Ectodermal cell (in vitro differentiated cells): ENCODE data around the gene CASP10.

Source experiments
- H3K27ac ChIP-seq: 2 replicates; pipeline ENCODE4 v1.7.0; 2013; ENCODE audit warnings: mild to moderate bottlenecking, low read depth, low read length; ENCODE audit not compliant: insufficient read depth, poor library complexity, severe bottlenecking
- H3K27me3 ChIP-seq: 2 replicates; pipeline ENCODE4 v1.7.0; 2013; ENCODE audit warnings: mild to moderate bottlenecking, low read length; ENCODE audit not compliant: insufficient read depth, control insufficient read depth, poor library complexity, severe bottlenecking
- H3K36me3 ChIP-seq: one replicate; pipeline ENCODE4 v1.7.0; 2013; ENCODE audit warnings: low read length; ENCODE audit not compliant: control insufficient read depth, insufficient read depth
- H3K4me1 ChIP-seq: one replicate; pipeline ENCODE4 v1.7.0; 2013; ENCODE audit warnings: low read length; ENCODE audit not compliant: control insufficient read depth, insufficient read depth
- H3K4me3 ChIP-seq: 2 replicates; pipeline ENCODE4 v1.7.0; 2013; ENCODE audit warnings: low read depth, low read length, control low read depth; ENCODE audit not compliant: insufficient read depth
- H3K9me3 ChIP-seq: 2 replicates; pipeline ENCODE4 v1.7.0; 2013; ENCODE audit warnings: mild to moderate bottlenecking, low read length, moderate library complexity; ENCODE audit not compliant: control insufficient read depth
- WGBS, 2 experiments: methylation state at CpG; one replicate each; pipeline ENCODE4 v1.1.7; 2013; ENCODE audit warnings: missing lambda C conversion rate in 2 of 2; 5-methylcytosine and 5-hydroxymethylcytosine counted together

Gene CASP10

DNA sequence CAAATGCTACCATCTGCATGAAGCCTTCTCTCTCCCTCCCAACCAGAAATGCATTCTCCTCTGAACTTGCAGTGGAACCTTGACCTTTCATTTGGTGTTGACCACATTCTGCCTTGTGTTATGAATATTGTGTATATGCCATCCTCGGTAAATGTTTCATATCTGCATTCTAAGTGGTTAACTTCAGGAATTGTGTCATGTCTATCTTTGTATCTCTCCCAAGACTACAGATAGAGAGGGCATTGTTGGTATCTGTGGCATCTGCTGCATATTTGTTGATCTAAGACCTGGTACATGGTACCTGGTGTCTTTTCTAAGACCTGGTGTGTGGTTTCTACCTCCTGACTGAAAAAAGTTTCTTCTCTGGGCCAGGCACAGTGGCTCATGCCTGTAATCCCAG, 34.0 kb downstream of the CASP10 start:
- peaks cover 5% of the 10 kb centered on the region for H3K4me1 ChIP-seq
- H3K36me3 ChIP-seq: no peaks in the 10 kb centered on the region
- H3K27ac ChIP-seq: no peak overlapping the region
- no peaks in the 10 kb centered on the region for H3K27me3 ChIP-seq
- 97 to 100% methylated on average over 1 of the region's 1 CpG for WGBS, 2 experiments
- no peak overlapping the region for H3K4me3 ChIP-seq
- H3K9me3 ChIP-seq: no peaks in the 10 kb centered on the region

GRCh38 chr2:201218780-201219179, 35.8 kb downstream of the CASP10 start:
- WGBS, 2 experiments: 87 to 97% methylated on average over 6 of the region's 6 CpGs
- Histone ChIP-seq H3K4me1 (peaks cover 5% of the 10 kb centered on the region), H3K4me3 (no peak overlapping the region), H3K36me3 (no peaks in the 10 kb centered on the region), H3K27ac (no peak overlapping the region), H3K27me3 (no peaks in the 10 kb centered on the region), H3K9me3 (no peaks in the 10 kb centered on the region)

- no peaks in the 10 kb centered on the region for H3K9me3 ChIP-seq
- no peaks in the 10 kb centered on the region for H3K27me3 ChIP-seq
- 92 to 93% methylated on average over 5 of the region's 5 CpGs for WGBS, 2 experiments
- peaks cover 5% of the 10 kb centered on the region for H3K4me1 ChIP-seq
- no peak overlapping the region for H3K27ac ChIP-seq
- no peak overlapping the region for H3K4me3 ChIP-seq
- H3K36me3 ChIP-seq: no peaks in the 10 kb centered on the region
Observed at GRCh38 chr2:201219328-201220096, 36.6 kb downstream of the CASP10 start.

DNA sequence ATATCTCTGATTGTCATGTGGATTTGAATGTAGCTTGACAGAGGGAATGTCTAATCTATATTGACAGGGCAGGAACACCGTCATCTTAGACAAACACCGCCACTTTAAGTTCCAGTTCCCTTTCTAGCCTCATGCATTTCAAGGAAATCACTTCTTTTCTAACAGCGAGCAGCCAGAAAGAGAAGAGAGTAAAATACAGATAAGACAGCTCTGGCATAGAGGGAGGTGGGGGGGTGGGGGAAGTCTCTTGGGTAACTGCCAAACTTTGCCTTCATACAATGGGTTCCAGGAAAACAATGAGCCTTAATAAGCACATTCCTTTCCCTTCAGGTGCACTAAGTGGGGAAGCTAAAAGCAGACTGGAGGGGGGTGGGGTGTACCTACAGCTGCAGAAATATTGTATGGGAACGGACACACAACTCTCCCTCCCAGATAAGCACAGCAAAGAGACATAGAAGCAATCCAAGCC, 37.2 kb downstream of the CASP10 start:
- H3K36me3 ChIP-seq: no peaks in the 10 kb centered on the region
- 56 to 95% methylated on average over 2 to 4 of the region's 4 CpGs for WGBS, 2 experiments
- H3K4me3 ChIP-seq: no peak overlapping the region
- H3K27ac ChIP-seq: no peak overlapping the region
- H3K4me1 ChIP-seq: peaks cover 5% of the 10 kb centered on the region
- H3K9me3 ChIP-seq: no peaks in the 10 kb centered on the region
- no peaks in the 10 kb centered on the region for H3K27me3 ChIP-seq

- no peaks in the 10 kb centered on the region for H3K27me3 ChIP-seq
- H3K4me3 ChIP-seq: no peak overlapping the region
- H3K36me3 ChIP-seq: no peaks in the 10 kb centered on the region
- peaks cover 5% of the 10 kb centered on the region for H3K4me1 ChIP-seq
- H3K27ac ChIP-seq: no peak overlapping the region
- no peaks in the 10 kb centered on the region for H3K9me3 ChIP-seq
- WGBS, 2 experiments: 93 to 96% methylated on average over 8 of the region's 8 CpGs
Observed at GRCh38 chr2:201223089-201224073, 40.4 kb downstream of the CASP10 start.

DNA sequence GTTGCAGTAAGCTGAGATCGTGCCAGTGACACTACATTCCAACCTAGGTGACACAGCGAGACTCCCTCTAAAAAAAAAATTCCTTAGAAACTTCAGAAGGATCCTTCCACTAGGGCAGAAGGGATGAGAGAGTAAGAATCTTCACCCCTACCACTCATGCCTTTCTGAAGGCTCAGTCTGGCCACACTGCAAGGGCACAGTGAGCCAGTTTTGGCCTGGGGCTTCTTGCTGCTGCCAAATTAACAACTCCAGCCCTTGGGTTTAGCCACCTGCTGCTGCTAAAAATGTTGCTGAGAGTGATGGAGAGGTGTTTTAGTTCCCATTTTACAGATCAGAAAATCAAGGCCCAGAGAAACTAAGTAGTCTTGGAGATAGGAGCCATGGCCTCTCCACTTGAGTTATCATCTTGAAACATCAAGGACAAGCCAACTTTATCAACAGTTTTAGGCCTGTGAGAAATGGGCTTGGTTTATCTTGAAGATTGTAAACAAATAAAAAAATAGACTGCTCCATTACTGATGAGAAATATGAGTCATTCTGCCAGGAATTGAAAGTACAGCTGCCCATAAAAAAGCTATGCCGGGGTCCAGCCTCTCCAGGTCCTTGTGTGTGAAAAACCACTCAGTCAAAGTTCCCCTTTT, 45.5 kb downstream of the CASP10 start:
- H3K9me3 ChIP-seq: no peaks in the 10 kb centered on the region
- peaks cover 6% of the 10 kb centered on the region for H3K27me3 ChIP-seq
- H3K4me1 ChIP-seq: no peaks in the 10 kb centered on the region
- WGBS, 2 experiments: 90 to 94% methylated on average over 3 of the region's 3 CpGs
- no peak overlapping the region for H3K4me3 ChIP-seq
- H3K27ac ChIP-seq: no peak overlapping the region
- no peaks in the 10 kb centered on the region for H3K36me3 ChIP-seq

DNA sequence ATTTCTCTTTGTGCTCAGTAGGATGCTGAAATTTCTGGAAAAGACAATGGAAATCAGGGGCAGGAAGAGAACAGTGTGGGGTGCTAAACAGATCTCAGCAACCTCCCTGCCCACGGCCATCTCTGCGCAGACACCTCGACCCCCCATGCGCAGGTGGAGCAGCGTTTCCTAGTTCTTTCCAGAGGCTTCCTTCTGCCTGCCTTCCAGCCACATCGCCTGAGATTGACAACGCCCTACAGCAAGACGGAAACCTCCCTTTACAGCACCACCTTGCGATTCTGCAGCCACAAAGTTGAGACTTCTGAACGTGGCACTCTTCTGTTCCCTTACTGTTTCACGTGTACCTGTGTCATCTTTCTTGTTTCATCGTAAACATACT, 46.0 kb downstream of the CASP10 start:
- no peaks in the 10 kb centered on the region for H3K9me3 ChIP-seq
- WGBS, 2 experiments: 92% methylated on average over 12 of the region's 12 CpGs

DNA sequence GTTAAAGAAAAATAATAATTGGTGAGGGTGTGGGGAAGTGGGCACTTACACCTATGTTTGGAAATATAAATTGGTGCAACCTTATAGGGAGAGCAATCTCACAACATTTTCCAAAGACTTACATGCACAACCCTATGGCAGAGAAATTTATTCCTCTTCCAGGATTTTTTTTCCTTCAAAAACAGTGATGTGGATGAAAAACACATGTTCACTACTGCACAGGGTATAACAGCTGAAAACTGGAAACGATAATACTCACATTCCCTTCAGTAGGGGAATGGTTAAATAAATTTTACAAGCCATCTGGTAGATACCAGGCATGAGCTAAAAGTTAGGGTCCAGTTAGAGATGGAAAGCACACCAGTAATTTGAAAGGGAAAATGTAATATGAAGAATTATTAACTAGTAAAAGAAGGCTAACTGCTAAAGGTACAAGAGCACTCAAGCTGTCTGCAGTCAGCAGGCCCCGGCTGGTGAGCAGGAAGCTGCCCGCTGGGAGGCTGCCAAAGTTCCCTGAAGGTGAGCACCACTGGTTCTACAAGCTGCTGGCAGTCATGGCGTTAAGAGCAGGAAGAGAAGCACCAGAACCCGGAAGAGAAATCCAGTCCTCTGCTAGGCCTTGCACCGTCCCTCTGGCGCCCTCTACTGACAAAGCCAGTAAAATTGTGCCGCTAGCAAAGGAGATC, 49.0 kb downstream of the CASP10 start:
- no peak overlapping the region for H3K4me3 ChIP-seq
- no peaks in the 10 kb centered on the region for H3K4me1 ChIP-seq
- no peak overlapping the region for H3K27ac ChIP-seq
- WGBS, 2 experiments: 34 to 35% methylated on average over 8 of the region's 8 CpGs
- no peaks in the 10 kb centered on the region for H3K9me3 ChIP-seq
- H3K27me3 ChIP-seq: peaks cover 6% of the 10 kb centered on the region
- no peaks in the 10 kb centered on the region for H3K36me3 ChIP-seq

More for the DNA sequence above, 46.0 kb downstream of the CASP10 start:
- H3K4me1 ChIP-seq: no peaks in the 10 kb centered on the region
- H3K27me3 ChIP-seq: peaks cover 6% of the 10 kb centered on the region
- no peak overlapping the region for H3K27ac ChIP-seq
- H3K36me3 ChIP-seq: no peaks in the 10 kb centered on the region
- H3K4me3 ChIP-seq: no peak overlapping the region

- no peaks in the 10 kb centered on the region for H3K4me1 ChIP-seq
- peaks cover 6% of the 10 kb centered on the region for H3K27me3 ChIP-seq
- no peak overlapping the region for H3K4me3 ChIP-seq
- WGBS, 2 experiments: 86 to 88% methylated on average over 3 of the region's 3 CpGs
- H3K27ac ChIP-seq: no peak overlapping the region
- H3K36me3 ChIP-seq: no peaks in the 10 kb centered on the region
- no peaks in the 10 kb centered on the region for H3K9me3 ChIP-seq
Observed at GRCh38 chr2:201232467-201232815, 49.5 kb downstream of the CASP10 start.
